HG02798 (cell line): ENCODE results near the gene LMAN2.

Experiments used
- ATAC-seq: cut with Tn5 transposase; IDR thresholded peaks from one replicate; pipeline ENCODE4 v1.9.1; 2021; ENCODE audit warnings: mild to moderate bottlenecking; ENCODE audit not compliant: unreplicated experiment, poor library complexity

Gene LMAN2

GRCh38 chr5:177332031-177332895, 19.2 kb downstream of the LMAN2 start:
- no peak for ATAC-seq

- no peak for ATAC-seq
These were observed 20.3 kb downstream of the LMAN2 start for GRCh38 chr5:177330991-177331842.

DNA sequence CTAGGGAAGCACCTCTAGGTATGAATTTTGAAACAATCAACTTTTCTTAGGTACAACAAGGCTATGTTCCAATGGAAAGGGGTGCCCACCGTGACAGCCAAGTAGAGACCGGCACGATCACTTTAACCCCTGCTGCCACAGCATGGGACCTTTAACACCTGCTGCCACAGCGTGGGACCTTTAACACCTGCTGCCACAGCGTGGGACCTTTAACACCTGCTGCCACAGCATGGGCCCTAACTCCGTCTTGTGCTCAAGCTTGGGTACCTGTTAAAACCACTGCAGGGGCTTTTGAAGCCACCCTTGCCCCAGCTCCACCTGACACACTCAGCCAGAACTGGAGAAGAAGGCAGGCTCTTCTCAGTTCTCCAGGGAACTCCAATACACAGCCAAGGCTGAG, 21.6 kb downstream of the LMAN2 start:
- no peak for ATAC-seq

- ATAC-seq, result no peak
These were observed 22.8 kb downstream of the LMAN2 start for GRCh38 chr5:177328545-177329231.

DNA sequence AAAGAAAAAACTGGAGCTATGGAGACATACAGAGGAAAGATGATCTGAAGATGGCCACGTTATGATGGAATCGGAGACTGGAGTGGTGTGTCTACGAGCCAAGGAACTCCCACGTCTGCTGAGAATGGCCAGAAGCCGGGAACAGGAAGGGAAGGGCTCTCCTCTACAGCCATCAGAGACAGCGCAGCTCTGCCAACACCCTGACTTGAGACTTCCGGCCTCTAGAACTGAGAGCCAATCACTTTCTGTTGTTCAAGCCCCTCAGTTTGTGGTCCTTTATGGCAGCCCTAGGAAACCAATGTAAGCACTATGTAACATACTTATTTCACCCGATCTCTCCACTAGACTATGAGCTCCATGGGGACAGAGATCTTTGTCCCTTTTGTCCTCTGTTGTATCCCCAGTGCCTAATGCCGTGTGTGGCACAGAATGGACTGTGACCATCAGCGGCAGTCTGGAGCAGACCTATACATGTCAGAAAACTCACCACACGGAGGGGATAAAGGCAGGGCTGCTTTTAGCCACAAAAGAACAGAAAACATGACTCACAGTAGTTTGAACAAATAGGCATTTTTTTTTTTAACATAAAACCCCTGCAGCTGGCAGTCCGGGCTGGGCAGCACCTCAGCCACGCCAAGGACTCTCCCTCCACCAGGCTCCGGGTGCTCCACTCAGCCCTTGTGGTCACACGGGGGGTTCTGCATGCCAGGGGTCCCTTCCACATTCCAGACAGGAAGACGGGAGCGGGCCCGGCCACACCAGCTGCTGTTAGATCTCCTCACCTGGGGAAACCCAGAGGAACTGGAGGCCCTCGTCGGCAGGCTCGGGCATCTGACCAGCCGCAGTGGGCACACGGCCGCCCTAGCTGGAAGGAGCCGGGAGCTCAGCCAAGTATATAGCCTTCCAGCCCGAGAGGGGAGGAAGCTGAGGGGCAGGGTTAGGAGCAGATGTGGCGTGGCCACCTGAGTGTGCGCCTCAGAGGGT, 23.6 kb downstream of the LMAN2 start:
- ATAC-seq, result no peak

DNA sequence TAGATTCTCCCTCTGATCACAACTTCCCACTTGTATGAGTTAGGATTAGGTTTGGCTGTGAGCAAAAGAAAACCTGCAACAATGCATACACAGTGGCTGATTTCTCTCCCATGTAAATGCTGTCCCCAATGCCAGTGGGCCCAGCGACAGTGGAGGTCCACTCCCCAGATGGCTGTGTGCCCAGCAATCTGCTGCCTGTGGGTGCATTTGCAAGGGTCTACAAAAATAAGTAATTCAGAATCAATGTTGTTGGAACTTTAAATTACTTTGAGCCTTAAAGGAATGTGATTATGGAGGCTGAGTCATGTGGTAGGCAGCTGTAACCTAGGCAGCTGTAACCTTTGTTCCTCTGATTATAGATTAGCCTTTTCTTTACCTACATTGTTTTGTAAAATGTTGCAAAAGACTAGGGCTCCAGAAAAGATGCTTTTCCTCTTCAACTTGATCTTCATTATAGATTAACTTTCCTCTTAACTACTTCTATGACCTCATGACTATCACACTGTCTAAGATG, 25.5 kb downstream of the LMAN2 start:
- ATAC-seq, result no peak

- ATAC-seq, result no peak
These were observed 30.6 kb downstream of the LMAN2 start for GRCh38 chr5:177320879-177321278.

- ATAC-seq, result no peak
These were observed 31.4 kb downstream of the LMAN2 start for GRCh38 chr5:177319913-177320588.

DNA sequence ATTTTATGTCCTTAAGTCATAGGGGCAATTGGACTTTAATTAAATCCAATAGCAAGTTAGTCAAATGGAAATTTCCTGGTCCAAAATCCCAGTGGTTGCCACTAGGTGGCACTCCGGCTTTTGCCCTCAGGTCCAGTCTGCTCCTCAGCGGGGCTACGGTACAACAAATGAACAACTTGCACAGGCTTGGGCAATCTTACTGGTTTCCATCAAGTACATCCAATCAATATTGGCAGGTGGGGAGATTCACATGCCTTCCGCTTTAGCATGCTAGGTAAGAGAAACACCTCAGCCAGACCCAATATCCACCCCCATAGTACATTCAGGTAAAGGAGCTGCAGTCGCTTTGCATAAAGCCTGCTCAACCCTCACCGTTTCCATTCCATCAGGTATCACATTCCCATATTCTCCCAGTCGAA, 33.5 kb downstream of the LMAN2 start:
- ATAC-seq, result peak; percentile 48

DNA sequence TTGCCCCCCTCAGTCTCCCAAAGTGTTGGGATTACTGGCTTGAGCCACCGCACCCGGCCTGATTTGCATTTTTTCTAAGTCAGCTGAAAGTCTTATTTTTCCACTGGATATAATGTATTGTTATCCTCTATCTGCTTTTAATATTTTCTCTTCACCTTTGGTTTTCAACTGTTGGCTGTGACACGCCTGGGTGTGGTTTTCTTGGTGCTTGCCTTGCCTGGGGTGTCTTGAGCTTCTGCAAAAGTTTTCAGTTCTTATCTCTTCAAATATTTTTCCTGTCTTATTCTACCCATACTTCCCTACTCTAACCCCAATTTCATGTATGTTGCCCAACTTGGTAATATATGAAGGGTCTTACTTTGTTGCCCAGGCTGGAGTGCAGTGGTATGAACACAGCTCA, 35.5 kb downstream of the LMAN2 start:
- ATAC-seq, result no peak

GRCh38 chr5:177315411-177315810, 36.1 kb downstream of the LMAN2 start:
- no peak for ATAC-seq

DNA sequence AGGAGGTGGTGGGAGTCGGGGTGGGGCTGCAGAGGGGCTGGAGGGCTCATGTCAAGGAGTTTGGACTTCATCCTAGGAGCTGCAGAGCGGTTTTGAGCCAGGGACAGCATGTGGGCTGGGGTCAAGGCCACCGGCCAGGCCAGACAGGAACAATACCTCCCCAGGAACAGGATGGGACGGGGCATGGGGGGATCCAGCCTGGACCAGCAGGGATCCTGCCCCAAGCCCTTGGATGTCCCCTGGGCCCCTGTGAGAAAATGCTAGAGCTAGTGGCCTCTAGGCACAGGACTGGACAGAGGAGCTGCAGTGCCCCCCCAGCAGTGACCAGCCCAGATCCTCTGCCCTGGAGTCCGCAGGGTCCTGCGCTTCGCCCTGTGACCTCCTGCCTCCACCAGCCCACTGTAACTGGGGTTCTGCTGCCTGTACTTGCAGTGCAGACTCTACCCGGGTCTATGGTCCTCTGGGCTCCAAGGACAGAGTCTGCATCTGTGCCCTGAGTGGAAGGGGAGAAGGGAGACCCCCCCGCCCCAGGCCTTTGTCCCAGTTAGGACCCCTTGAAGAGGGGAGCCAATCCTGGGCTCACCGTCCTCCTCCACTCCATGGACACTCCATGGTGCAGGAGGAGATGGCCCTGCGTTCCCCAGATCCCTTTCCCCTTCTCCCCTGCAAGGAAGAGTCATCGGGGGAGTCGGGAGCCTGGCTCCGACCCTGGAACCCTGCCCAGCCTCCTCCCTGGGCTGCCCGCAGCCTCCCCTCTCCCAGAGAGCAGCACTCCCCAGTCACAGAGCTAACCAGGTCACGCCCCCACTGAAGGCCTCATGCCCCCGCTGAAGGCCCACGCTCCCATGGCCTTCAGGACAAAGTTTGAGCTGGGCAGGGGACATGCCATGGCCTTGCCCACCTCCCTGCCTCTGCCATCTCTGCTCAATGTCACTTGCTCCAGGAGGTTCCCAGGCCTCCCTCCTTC, 36.8 kb downstream of the LMAN2 start:
- ATAC-seq, result no peak

DNA sequence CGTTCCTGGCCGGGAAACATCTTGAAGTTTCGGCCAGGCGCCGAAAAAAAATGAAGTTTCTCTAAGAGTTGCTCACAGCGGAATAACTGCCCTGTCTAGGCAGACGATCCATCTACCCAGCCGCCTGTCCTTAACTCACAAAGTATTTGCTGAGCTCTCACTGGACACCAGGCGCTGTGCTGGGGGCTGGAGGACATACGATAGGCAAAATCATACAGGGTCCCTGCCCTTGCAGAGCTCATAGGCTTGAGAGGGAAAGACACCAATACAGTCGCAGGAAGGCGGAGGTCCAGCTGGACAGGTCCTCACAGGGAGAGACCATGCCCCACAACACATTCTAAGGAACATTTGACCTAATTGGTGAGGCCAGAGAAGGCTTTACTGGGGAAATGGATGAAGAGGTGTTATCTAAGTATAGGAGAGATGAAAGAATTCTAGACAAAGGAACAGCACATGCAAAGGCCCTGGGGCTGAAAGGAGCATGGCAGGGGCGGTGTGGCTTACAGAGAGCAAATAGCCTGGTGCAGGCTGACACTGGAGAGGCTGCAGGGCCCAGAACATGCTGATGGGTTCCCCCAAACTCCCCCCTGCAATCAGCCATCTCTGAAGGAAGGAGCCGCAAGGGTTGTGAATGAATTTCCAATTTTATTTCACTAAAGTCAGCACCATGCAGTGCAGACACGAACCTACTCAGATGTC, 37.8 kb downstream of the LMAN2 start:
- ATAC-seq, result no peak

GRCh38 chr5:177312649-177313181, 38.8 kb downstream of the LMAN2 start:
- peak; percentile 15 for ATAC-seq

- ATAC-seq, result peak; percentile 86
These were observed 39.5 kb downstream of the LMAN2 start, which contains the start of gene MXD3 for GRCh38 chr5:177311723-177312648. Gene MXD3 (minus strand): TSS chr5:177311898. CDS start chr5:177311830, 68 bp downstream.

GRCh38 chr5:177311392-177311722, 40.1 kb downstream of the LMAN2 start:
- ATAC-seq, result no peak
